ENCODE measurements around the gene TARS1. TPM values are rescaled to one million over a fixed set of nuclear protein-coding genes. Genes with fewer than 3 reads are reported as not detected.

The TARS1 gene
- total and polyA plus RNA-seq, 8 donors = 42.6 to 161 (median 52.9) TPM

GRCh38 chr5:33472805-33473409, 32.1 kb downstream of the TARS1 start:
- Histone ChIP-seq H3K27me3 (no peaks in the 10 kb centered on the region), H3K36me3 (peaks cover 0 to 9% (median 0%) of the 10 kb centered on the region in 3 donors), H3K27ac (no peak overlapping the region), H3K4me3 (no peak overlapping the region), H3K9me3 (no peaks in the 10 kb centered on the region), H3K4me1 (peaks cover 0 to under 1% (median 0%) of the 10 kb centered on the region in 3 donors)
- TF ChIP-seq CTCF (IDR thresholded peaks at IDR 0.05) = no peak
- ATAC-seq (no peak), DNase-seq (no peak), FAIRE-seq (no peak)
- 58 to 66% methylated on average over 2 of the region's 2 CpGs for WGBS, 2 donors
- intact Hi-C loops (cut with DNase I) = loop anchor here in 1 of 3 donors (10.0 kb wide), 1 partner anchor 462 kb away; the partner anchor contains the start of gene RXFP3

GRCh38 chr5:33474004-33474403, 33.2 kb downstream of the TARS1 start:
- H3K27ac ChIP-seq = no peak overlapping the region
- WGBS, 2 donors = 96 to 97% methylated on average over 2 of the region's 2 CpGs
- peaks cover 0 to 5% (median 0%) of the 10 kb centered on the region in 3 donors for H3K4me1 ChIP-seq
- H3K27me3 ChIP-seq = no peaks in the 10 kb centered on the region
- H3K4me3 ChIP-seq = no peak overlapping the region
- H3K36me3 ChIP-seq = no peaks in the 10 kb centered on the region
- no peaks in the 10 kb centered on the region for H3K9me3 ChIP-seq
- intact Hi-C loops (cut with DNase I) = loop anchor here in 1 of 3 donors (10.0 kb wide), 1 partner anchor 461 kb away; the partner anchor contains the start of gene RXFP3
- FAIRE-seq = no peak
- TF ChIP-seq CTCF (IDR thresholded peaks at IDR 0.05) = no peak
- DNase-seq = no peak
- ATAC-seq = no peak

- H3K27ac ChIP-seq = no peak overlapping the region
- H3K27me3 ChIP-seq = no peaks in the 10 kb centered on the region
- no peaks in the 10 kb centered on the region for H3K9me3 ChIP-seq
- peaks cover 0 to 5% (median 0%) of the 10 kb centered on the region in 3 donors for H3K4me1 ChIP-seq
- no peaks in the 10 kb centered on the region for H3K36me3 ChIP-seq
- H3K4me3 ChIP-seq = no peak overlapping the region
- WGBS, 2 donors = 77 to 78% methylated on average over 3 of the region's 3 CpGs
- no peak for TF ChIP-seq CTCF (IDR thresholded peaks at IDR 0.05)
- intact Hi-C loops (cut with DNase I) = loop anchor here in 1 of 3 donors (10.0 kb wide), 1 partner anchor 460 kb away; the partner anchor contains the start of gene RXFP3
- no peak for DNase-seq
- no peak for ATAC-seq
- no peak for FAIRE-seq
Measured at GRCh38 chr5:33474931-33475499, 34.2 kb downstream of the TARS1 start.

- Histone ChIP-seq H3K27me3 (no peaks in the 10 kb centered on the region), H3K4me3 (no peak overlapping the region), H3K27ac (no peak overlapping the region), H3K36me3 (no peaks in the 10 kb centered on the region), H3K9me3 (no peaks in the 10 kb centered on the region), H3K4me1 (peaks cover 0 to 5% (median 0%) of the 10 kb centered on the region in 3 donors)
- FAIRE-seq (no peak), DNase-seq (no peak), ATAC-seq (no peak)
- TF ChIP-seq CTCF (IDR thresholded peaks at IDR 0.05) = no peak
- WGBS, 2 donors = 97 to 100% methylated on average over 5 of the region's 5 CpGs
- intact Hi-C loops (cut with DNase I) = loop anchor here in 1 of 3 donors (10.0 kb wide), 1 partner anchor 459 kb away; the partner anchor contains the start of gene RXFP3
Measured at GRCh38 chr5:33475706-33476105, 34.9 kb downstream of the TARS1 start.

DNA sequence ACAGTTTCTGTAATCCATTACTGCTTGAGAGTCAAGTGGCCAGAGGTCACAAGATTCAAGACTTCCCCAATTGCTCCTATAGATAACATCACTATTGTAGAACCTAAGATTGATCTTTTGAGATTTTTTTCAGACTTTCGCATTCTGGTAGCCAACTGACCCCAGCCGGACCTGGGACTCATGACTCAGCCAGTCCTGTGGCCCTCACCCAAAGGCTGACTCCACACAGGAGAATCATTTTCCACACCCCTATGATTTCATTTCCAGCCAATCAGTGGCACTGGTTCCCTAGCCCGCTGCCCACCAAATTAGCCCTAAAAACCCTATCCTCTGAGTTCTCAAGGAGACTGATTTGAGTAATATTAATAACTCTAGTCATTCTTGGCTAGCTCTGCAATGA, 36.2 kb downstream of the TARS1 start:
- no peak for TF ChIP-seq CTCF (IDR thresholded peaks at IDR 0.05)
- no peaks in the 10 kb centered on the region for H3K27me3 ChIP-seq
- 93 to 98% methylated on average over 3 of the region's 3 CpGs for WGBS, 2 donors
- ATAC-seq = no peak
- intact Hi-C loops (cut with DNase I) = loop anchor here in 1 of 3 donors (10.0 kb wide), 1 partner anchor 458 kb away; the partner anchor contains the start of gene RXFP3
- DNase-seq = no peak
- H3K27ac ChIP-seq = no peak overlapping the region
- no peaks in the 10 kb centered on the region for H3K9me3 ChIP-seq
- H3K36me3 ChIP-seq = no peaks in the 10 kb centered on the region
- H3K4me1 ChIP-seq = peaks cover 0 to 5% (median 0%) of the 10 kb centered on the region in 3 donors
- no peak overlapping the region for H3K4me3 ChIP-seq
- FAIRE-seq = no peak
